PC-3 (cell line): ENCODE data around the gene KISS1. TPM values are rescaled to one million over a fixed set of nuclear protein-coding genes. Genes with fewer than 3 reads are reported as not detected.

Source experiments
- ATAC-seq: fragments of 200-7000 bp; cut with Tn5 transposase; 2 replicates; pipeline ENCODE4 v1.9.1; 2020; ENCODE audit warnings: mild to moderate bottlenecking, moderate library complexity
- BruUV-seq: library from RNA; stranded (reverse); fragments of 400-500 nt; replicated peaks from 2 replicates; lab custom pipeline; 2021; lab: Mats Ljungman, UMichigan
- CTCF ChIA-PET: fragments of 300-600 bp; sonication (Branson Sonifier 250); formaldehyde crosslinking; loops from one replicate; lab custom pipeline; 2022; ENCODE audit warnings: antibody characterized with exemption; lab: Charles Lee
- POLR2A ChIA-PET: fragments of 300-600 bp; sonication (Branson Sonifier 250); formaldehyde crosslinking; loops from one replicate; lab custom pipeline; 2022; ENCODE audit warnings: antibody characterized with exemption; ENCODE audit not compliant: unreplicated experiment; lab: Charles Lee
- DNase-seq: peaks from one replicate; pipeline ENCODE4 v3.0.0-alpha.2; 2015
- H2AFZ ChIP-seq: fragments of 300-600 bp; sonication (generic); 2 replicates; pipeline ENCODE4 v1.6.0; 2016; ENCODE audit warnings: antibody characterized with exemption, low read length
- H3F3A ChIP-seq: fragments of 300-600 bp; sonication (generic); one replicate; pipeline ENCODE4 v1.6.0; 2017; ENCODE audit warnings: antibody characterized with exemption, low read length, control low read depth, mild to moderate bottlenecking; ENCODE audit not compliant: unreplicated experiment
- H3K27ac ChIP-seq: fragments of 300-600 bp; sonication (generic); 2 replicates; pipeline ENCODE4 v1.5.1; 2016; ENCODE audit warnings: mild to moderate bottlenecking, low read length
- H3K27me3 ChIP-seq: fragments of 300-600 bp; sonication (generic); 2 replicates; pipeline ENCODE4 v1.6.1; 2016; ENCODE audit warnings: low read length, mixed read lengths
- H3K36me3 ChIP-seq: fragments of 300-600 bp; sonication (generic); 2 replicates; pipeline ENCODE4 v1.6.1; 2016; ENCODE audit warnings: low read depth, mixed run types, low read length, mixed read lengths
- H3K4me1 ChIP-seq: fragments of 300-600 bp; sonication (generic); 2 replicates; pipeline ENCODE4 v1.5.1; 2016; ENCODE audit warnings: low read length; ENCODE audit not compliant: insufficient read depth
- H3K4me2 ChIP-seq: fragments of 300-600 bp; sonication (generic); 2 replicates; pipeline ENCODE4 v1.6.0; 2016; ENCODE audit warnings: low read length
- H3K4me3 ChIP-seq: fragments of 300-600 bp; sonication (generic); 2 replicates; pipeline ENCODE4 v1.5.1; 2016; ENCODE audit warnings: mild to moderate bottlenecking, low read length, mixed read lengths
- H3K79me2 ChIP-seq: fragments of 300-600 bp; sonication (generic); 2 replicates; pipeline ENCODE4 v1.6.1; 2017; ENCODE audit warnings: low read length, mixed read lengths
- H3K9ac ChIP-seq: fragments of 300-600 bp; sonication (generic); 2 replicates; pipeline ENCODE4 v1.6.0; 2016; ENCODE audit warnings: mild to moderate bottlenecking, low read length
- H3K9me2 ChIP-seq: fragments of 300-600 bp; sonication (generic); replicated peaks from 2 replicates; pipeline ENCODE4 v1.6.1; 2016; ENCODE audit warnings: mixed run types, low read length, mixed read lengths
- H3K9me3 ChIP-seq: fragments of 300-600 bp; sonication (generic); 2 replicates; pipeline ENCODE4 v1.6.1; 2016; ENCODE audit warnings: low read length, mixed read lengths
- H4K20me1 ChIP-seq: fragments of 300-600 bp; sonication (generic); 2 replicates; pipeline ENCODE4 v1.6.1; 2016; ENCODE audit warnings: low read length, mixed read lengths
- EZH2 ChIP-seq: fragments of 300-600 bp; sonication (generic); IDR thresholded peaks from one replicate; pipeline ENCODE4 v1.6.1; 2017; ENCODE audit warnings: antibody characterized with exemption, mild to moderate bottlenecking, low read length; ENCODE audit not compliant: unreplicated experiment
- EZH2phosphoT487 ChIP-seq: fragments of 300-600 bp; sonication (generic); IDR thresholded peaks from 2 replicates; pipeline ENCODE4 v1.6.1; 2018; ENCODE audit warnings: mild to moderate bottlenecking, antibody characterized with exemption, low read length, borderline replicate concordance
- intact Hi-C: fragments of 100-400 bp; cut with micrococcal nuclease; formaldehyde crosslinking; loops from 2 replicates; pipeline ENCODE4 v1.9.0; 2023
- total RNA-seq: library from RNA; depleted of rRNA; stranded (reverse); fragments of >200 nt; gene quantifications from 2 replicates; pipeline ENCODE4 v1.2.3, GENCODE V29; 2014
- TF ChIP-seq, protein P1 (sequence below): fragments of 300-600 bp; sonication (generic); conservative IDR thresholded peaks from 2 replicates; pipeline ENCODE4 v1.5.1; 2017; ENCODE audit warnings: antibody characterized with exemption, low read depth, mild to moderate bottlenecking, low read length

KISS1 gene
- total RNA-seq, 1 experiment from 2014 or later, result 12.3 TPM

DNA sequence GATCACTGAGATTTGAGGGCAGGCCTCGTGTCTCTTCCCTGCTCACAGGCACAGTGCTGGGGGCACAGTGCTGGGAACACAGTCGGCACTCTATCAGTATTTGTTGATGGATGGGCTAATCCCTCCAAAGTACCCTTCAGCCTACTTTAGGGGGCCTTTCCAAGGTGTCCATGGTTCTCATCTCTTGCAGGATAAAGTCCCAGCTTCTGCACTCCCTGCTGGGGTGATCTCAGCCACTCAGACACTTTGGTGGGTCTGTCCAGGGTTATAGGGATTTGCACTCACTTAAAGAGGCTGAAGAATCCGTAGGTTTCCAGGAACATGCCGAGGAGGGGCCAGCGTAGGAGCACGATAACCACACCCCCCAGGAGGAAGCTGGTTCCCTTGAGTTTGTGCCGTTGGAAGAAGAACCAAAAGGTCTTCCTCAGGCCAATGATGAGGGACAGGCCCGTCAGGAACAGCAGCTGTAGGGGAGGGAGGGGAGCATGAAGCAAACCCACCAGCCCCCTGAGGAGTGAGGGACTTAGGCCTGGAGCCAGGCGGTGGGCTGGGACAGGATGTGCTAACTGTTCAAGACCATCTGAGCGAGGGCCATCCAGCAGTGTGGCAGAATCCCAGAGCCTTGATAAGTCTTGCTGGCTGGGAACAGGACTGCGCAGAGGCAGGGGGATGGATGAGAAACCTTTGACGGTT is 5.2 kb upstream of the KISS1 start:
- Histone ChIP-seq H3K9ac (no peak overlapping the region), H3K4me2 (no peak overlapping the region), H3K27ac (no peak overlapping the region), H2AFZ (no peak overlapping the region), H3K9me3 (no peaks in the 10 kb centered on the region), H3K36me3 (no peaks in the 10 kb centered on the region), H3F3A (no peaks in the 10 kb centered on the region), H3K9me2 (no peaks in the 10 kb centered on the region), H3K79me2 (no peaks in the 10 kb centered on the region), H3K27me3 (no peaks in the 10 kb centered on the region), H3K4me1 (peaks cover 34% of the 10 kb centered on the region), H3K4me3 (no peak overlapping the region), H4K20me1 (no peaks in the 10 kb centered on the region)
- POLR2A ChIA-PET, result no interaction called here
- intact Hi-C loops, result no loop called here
- no peak for TF ChIP-seq EZH2phosphoT487
- TF ChIP-seq, protein P1, sequence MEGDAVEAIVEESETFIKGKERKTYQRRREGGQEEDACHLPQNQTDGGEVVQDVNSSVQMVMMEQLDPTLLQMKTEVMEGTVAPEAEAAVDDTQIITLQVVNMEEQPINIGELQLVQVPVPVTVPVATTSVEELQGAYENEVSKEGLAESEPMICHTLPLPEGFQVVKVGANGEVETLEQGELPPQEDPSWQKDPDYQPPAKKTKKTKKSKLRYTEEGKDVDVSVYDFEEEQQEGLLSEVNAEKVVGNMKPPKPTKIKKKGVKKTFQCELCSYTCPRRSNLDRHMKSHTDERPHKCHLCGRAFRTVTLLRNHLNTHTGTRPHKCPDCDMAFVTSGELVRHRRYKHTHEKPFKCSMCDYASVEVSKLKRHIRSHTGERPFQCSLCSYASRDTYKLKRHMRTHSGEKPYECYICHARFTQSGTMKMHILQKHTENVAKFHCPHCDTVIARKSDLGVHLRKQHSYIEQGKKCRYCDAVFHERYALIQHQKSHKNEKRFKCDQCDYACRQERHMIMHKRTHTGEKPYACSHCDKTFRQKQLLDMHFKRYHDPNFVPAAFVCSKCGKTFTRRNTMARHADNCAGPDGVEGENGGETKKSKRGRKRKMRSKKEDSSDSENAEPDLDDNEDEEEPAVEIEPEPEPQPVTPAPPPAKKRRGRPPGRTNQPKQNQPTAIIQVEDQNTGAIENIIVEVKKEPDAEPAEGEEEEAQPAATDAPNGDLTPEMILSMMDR, result no peak
- no peak for TF ChIP-seq EZH2
- DNase-seq (no peak), ATAC-seq (no peak)
- no TSS peak for BruUV-seq
- CTCF ChIA-PET, result no interaction called here

- BruUV-seq, result no TSS peak
- Histone ChIP-seq H3K79me2 (no peaks in the 10 kb centered on the region), H2AFZ (no peak overlapping the region), H3K9me2 (no peaks in the 10 kb centered on the region), H3K36me3 (no peaks in the 10 kb centered on the region), H3F3A (no peaks in the 10 kb centered on the region), H3K9ac (peak overlapping the region; percentile 37; the same call in 1 of the 2 replicates), H3K4me2 (no peak overlapping the region), H3K27me3 (no peaks in the 10 kb centered on the region), H3K4me3 (no peak overlapping the region), H3K27ac (peak overlapping the region; percentile 73), H4K20me1 (no peaks in the 10 kb centered on the region), H3K9me3 (no peaks in the 10 kb centered on the region), H3K4me1 (peaks cover 37% of the 10 kb centered on the region)
- ATAC-seq (no peak), DNase-seq (no peak)
- ChIA-PET CTCF (interaction anchor here (0.7 to 2.4 kb wide), 2 partner anchors 36 to 144 kb away, joined by 3 to 70 read pairs; no protein-coding TSS in a partner anchor), POLR2A (no interaction called here)
- TF ChIP-seq EZH2 (no peak), EZH2phosphoT487 (no peak)
- TF ChIP-seq, protein P1, result no peak
- intact Hi-C loops, result loop anchor here (2.0 kb wide), 3 partner anchors 29 to 339 kb away; partner anchors contain the start of gene SNRPE
Observed at GRCh38 chr1:204199579-204199978, 3.3 kb upstream of the KISS1 start.
